ENCODE measurements around the gene TMPRSS11A.

GRCh38 chr4:67879486-67879885 lies 83.8 kb downstream of the TMPRSS11A start:
- TF ChIP-seq CTCF (conservative IDR thresholded peaks at IDR 0.05; ENCODE audit: low read depth, low read length) (no peak), EZH2 (IDR thresholded peaks at IDR 0.05; ENCODE audit: low read length, unreplicated experiment) (no peak), EZH2phosphoT487 (IDR thresholded peaks at IDR 0.05; ENCODE audit: borderline replicate concordance, low read length) (no peak)
